K562 (cell line): ENCODE results near the gene FAM83D. TPM values are rescaled to one million over a fixed set of nuclear protein-coding genes. Genes with fewer than 3 reads are reported as not detected.

Experiments
- CSDE1 ChIP-seq, 2 experiments: fragments of 450-650 bp; IDR thresholded peaks; 2 replicates each; pipeline ENCODE4 v1.6.1; 2016; ENCODE audit warnings: mild to moderate bottlenecking in 1 of 2
- KLF10 ChIP-seq: fragments of 250-450 bp; sonication (Bioruptor Pico); IDR thresholded peaks from 2 replicates; pipeline ENCODE4 v1.6.1; 2021; ENCODE audit warnings: matching md5 sums
- MITF ChIP-seq: IDR thresholded peaks from 2 replicates; pipeline ENCODE4 v1.6.1; 2014; ENCODE audit warnings: antibody characterized with exemption
- NCOA2 ChIP-seq, 2 experiments: fragments of 450-650 bp; IDR thresholded peaks; 2 replicates each; pipeline ENCODE4 v1.6.1; 2018; ENCODE audit warnings: mild to moderate bottlenecking in 2 of 2, moderate library complexity in 1 of 2; ENCODE audit not compliant: partially characterized antibody in 2 of 2
- NCOA6 ChIP-seq: fragments of 450-650 bp; IDR thresholded peaks from 2 replicates; pipeline ENCODE4 v1.6.1; 2017; ENCODE audit warnings: mild to moderate bottlenecking
- NR0B1 ChIP-seq: fragments of 450-650 bp; IDR thresholded peaks from one replicate; pipeline ENCODE4 v1.6.1; 2018; ENCODE audit warnings: mild to moderate bottlenecking, moderate library complexity; ENCODE audit not compliant: partially characterized antibody
- PCBP1 ChIP-seq: fragments of 200-400 bp; formaldehyde crosslinking; IDR thresholded peaks from 2 replicates; pipeline ENCODE4 v1.6.1; 2018; ENCODE audit warnings: mild to moderate bottlenecking, low read depth, low read length; ENCODE audit not compliant: poor library complexity, severe bottlenecking
- PHTF2 ChIP-seq: fragments of 250-450 bp; sonication (Bioruptor Pico); IDR thresholded peaks from 2 replicates; pipeline ENCODE4 v1.5.0; 2021; ENCODE audit warnings: mild to moderate bottlenecking
- POLR3A ChIP-seq: IDR thresholded peaks from 2 replicates; pipeline ENCODE4 v1.6.1; 2011; ENCODE audit warnings: borderline replicate concordance, mild to moderate bottlenecking, moderate library complexity; ENCODE audit not compliant: insufficient read length, insufficient read depth; ENCODE audit errors: extremely low read depth
- REST ChIP-seq, 2 experiments: fragments of 450-650 bp; formaldehyde crosslinking in 1 of 2; IDR thresholded peaks; 2 replicates each; pipeline versions ENCODE4 v1.4.0 to v1.6.1; 2014 to 2020; ENCODE audit warnings: mild to moderate bottlenecking in 2 of 2, borderline replicate concordance in 1 of 2, low read depth in 1 of 2
- SETDB1 ChIP-seq: IDR thresholded peaks from one replicate; pipeline ENCODE4 v1.6.1; 2012; ENCODE audit warnings: low read length, control low read depth, inconsistent platforms
- SNRNP70 ChIP-seq: fragments of 200-400 bp; formaldehyde crosslinking; optimal IDR thresholded peaks from 2 replicates; pipeline ENCODE3; 2017; ENCODE audit warnings: low read depth, low read length
- U2AF1 ChIP-seq: fragments of 200-400 bp; formaldehyde crosslinking; optimal IDR thresholded peaks from 2 replicates; pipeline ENCODE3; 2017; ENCODE audit warnings: mild to moderate bottlenecking, low read depth, low read length, moderate library complexity
- ZBTB43 ChIP-seq: sonication (generic); formaldehyde crosslinking; IDR thresholded peaks from 2 replicates; pipeline ENCODE4 v1.8.0; 2023; ENCODE audit warnings: mild to moderate bottlenecking, missing genetic modification reagents
- ZNF217 ChIP-seq: sonication (generic); formaldehyde crosslinking; IDR thresholded peaks from 2 replicates; pipeline ENCODE4 v1.8.0; 2022; ENCODE audit warnings: mild to moderate bottlenecking, missing genetic modification reagents
- ZSCAN29 ChIP-seq: fragments of 450-650 bp; IDR thresholded peaks from 2 replicates; pipeline ENCODE4 v1.6.1; 2017
- polyA plus RNA-seq, 8 experiments: library from polyadenylated mRNA; depleted of rRNA in 4 of 8; stranded (reverse) in 5 of 8; unstranded in 3 of 8; fragments of >200 nt; fragmentation: Nextera tagmentation in 2 of 8; fragmentation: Illumina TruSeq in 1 of 8; extraction: Ambion mirVana in 2 of 8; extraction: Trizol in 1 of 8; gene quantifications; 2 replicates each; pipeline versions ENCODE4 v1.2.1 to v1.2.3, GENCODE V29; 2011 to 2014; ENCODE audit warnings: inconsistent platforms in 1 of 8, missing spikeins in 1 of 8
- total RNA-seq, 7 experiments: library from RNA; depleted of rRNA in 6 of 7; stranded (reverse); fragments of >200 nt in 6 of 7; fragmentation: Illumina TruSeq in 2 of 7; extraction: Trizol in 2 of 7; gene quantifications; 2 replicates each; pipeline versions ENCODE4 v1.2.1 to v1.2.3, GENCODE V29; 2011 to 2021; ENCODE audit warnings: low replicate concordance in 1 of 7

The FAM83D gene
- total and polyA plus RNA-seq, 9 of the 15 experiments (the other 6 are each of a cell fraction or from before 2014, with no cell fraction given): 8.2 to 66.1 (median 43.5) TPM

GRCh38 chr20:38889792-38890496 is 36.3 kb upstream of the FAM83D start (continued):
- TF ChIP-seq PHTF2 (no peak), MITF (peak; percentile 74; the same call in 1 of the 2 replicates), NCOA2 (IDR thresholded peaks at IDR 0.05; ENCODE audit: partially characterized antibody in 2 of 2) (no peak), SETDB1 (no peak), SNRNP70 (no peak), CSDE1 (IDR thresholded peaks at IDR 0.05) (no peak), PCBP1 (no peak), ZBTB43 (no peak), NCOA6 (no peak), POLR3A (no peak), REST (IDR thresholded peaks at IDR 0.05; ENCODE audit: borderline replicate concordance) (peak; percentile 48; the same call in 1 of the 2 replicates), REST (CRISPR knock-in tag; IDR thresholded peaks at IDR 0.05; ENCODE audit: low read depth) (no peak), U2AF1 (no peak), ZSCAN29 (no peak), ZNF217 (no peak), NR0B1 (no peak), KLF10 (no peak)
